DOHH2 (cell line): ENCODE data around the gene S100Z.

Source experiments
- H3F3A ChIP-seq: fragments of 200-600 bp; sonication (generic), shearing (Covaris generic); 2 replicates; pipeline ENCODE4 v1.6.0; 2016; ENCODE audit warnings: antibody characterized with exemption, mild to moderate bottlenecking; ENCODE audit not compliant: control insufficient read depth, insufficient read depth
- H3K27ac ChIP-seq: fragments of 200-600 bp; sonication (generic); 2 replicates; pipeline ENCODE4 v1.5.1; 2014; ENCODE audit warnings: low read depth, mild to moderate bottlenecking, low read length, moderate library complexity
- H3K27me3 ChIP-seq: fragments of 200-600 bp; sonication (generic); 2 replicates; pipeline ENCODE4 v1.6.1; 2014; ENCODE audit warnings: mild to moderate bottlenecking, low read length, mixed read lengths; ENCODE audit not compliant: control insufficient read depth
- H3K36me3 ChIP-seq: fragments of 200-600 bp; sonication (generic); 2 replicates; pipeline ENCODE4 v1.6.1; 2014; ENCODE audit warnings: mild to moderate bottlenecking, low read length, moderate library complexity, mixed read lengths; ENCODE audit not compliant: control insufficient read depth
- H3K4me1 ChIP-seq: fragments of 200-600 bp; sonication (generic); 2 replicates; pipeline ENCODE4 v1.6.1; 2014; ENCODE audit warnings: mild to moderate bottlenecking, low read length, mixed read lengths; ENCODE audit not compliant: control insufficient read depth
- H3K4me2 ChIP-seq: fragments of 200-600 bp; sonication (generic); 2 replicates; pipeline ENCODE4 v1.6.0; 2014; ENCODE audit warnings: mild to moderate bottlenecking, low read length, moderate library complexity
- H3K4me3 ChIP-seq: fragments of 200-600 bp; sonication (generic); 2 replicates; pipeline ENCODE4 v1.5.1; 2014; ENCODE audit warnings: mild to moderate bottlenecking, low read length, mixed read lengths
- H3K79me2 ChIP-seq: fragments of 200-600 bp; sonication (generic); 2 replicates; pipeline ENCODE4 v1.6.1; 2014; ENCODE audit warnings: mild to moderate bottlenecking, low read length, mixed read lengths; ENCODE audit not compliant: control insufficient read depth
- H3K9me2 ChIP-seq: fragments of 200-600 bp; sonication (generic); replicated peaks from 2 replicates; pipeline ENCODE4 v1.6.1; 2014; ENCODE audit warnings: mild to moderate bottlenecking, low read length, mixed read lengths; ENCODE audit not compliant: control insufficient read depth
- H3K9me3 ChIP-seq: fragments of 200-600 bp; sonication (generic); 2 replicates; pipeline ENCODE4 v1.6.1; 2014; ENCODE audit warnings: antibody characterized with exemption, low read length, mixed read lengths; ENCODE audit not compliant: control insufficient read depth, insufficient read depth
- H4K20me1 ChIP-seq: fragments of 200-600 bp; sonication (generic); 2 replicates; pipeline ENCODE4 v1.6.0; 2014; ENCODE audit warnings: low read depth, mild to moderate bottlenecking, antibody characterized with exemption, low read length, moderate library complexity; ENCODE audit not compliant: control insufficient read depth, insufficient read depth
- CTCF ChIP-seq: fragments of 200-600 bp; sonication (generic); IDR thresholded peaks from one replicate; pipeline ENCODE4 v1.5.1; 2014; ENCODE audit warnings: antibody characterized with exemption, mild to moderate bottlenecking, low read depth, low read length; ENCODE audit not compliant: poor library complexity, severe bottlenecking
- EZH2phosphoT487 ChIP-seq: fragments of 200-600 bp; sonication (generic); IDR thresholded peaks from 2 replicates; pipeline ENCODE4 v1.6.1; 2017; ENCODE audit warnings: borderline replicate concordance, mild to moderate bottlenecking, antibody characterized with exemption, low read length, moderate library complexity, mixed read lengths

The S100Z gene

DNA sequence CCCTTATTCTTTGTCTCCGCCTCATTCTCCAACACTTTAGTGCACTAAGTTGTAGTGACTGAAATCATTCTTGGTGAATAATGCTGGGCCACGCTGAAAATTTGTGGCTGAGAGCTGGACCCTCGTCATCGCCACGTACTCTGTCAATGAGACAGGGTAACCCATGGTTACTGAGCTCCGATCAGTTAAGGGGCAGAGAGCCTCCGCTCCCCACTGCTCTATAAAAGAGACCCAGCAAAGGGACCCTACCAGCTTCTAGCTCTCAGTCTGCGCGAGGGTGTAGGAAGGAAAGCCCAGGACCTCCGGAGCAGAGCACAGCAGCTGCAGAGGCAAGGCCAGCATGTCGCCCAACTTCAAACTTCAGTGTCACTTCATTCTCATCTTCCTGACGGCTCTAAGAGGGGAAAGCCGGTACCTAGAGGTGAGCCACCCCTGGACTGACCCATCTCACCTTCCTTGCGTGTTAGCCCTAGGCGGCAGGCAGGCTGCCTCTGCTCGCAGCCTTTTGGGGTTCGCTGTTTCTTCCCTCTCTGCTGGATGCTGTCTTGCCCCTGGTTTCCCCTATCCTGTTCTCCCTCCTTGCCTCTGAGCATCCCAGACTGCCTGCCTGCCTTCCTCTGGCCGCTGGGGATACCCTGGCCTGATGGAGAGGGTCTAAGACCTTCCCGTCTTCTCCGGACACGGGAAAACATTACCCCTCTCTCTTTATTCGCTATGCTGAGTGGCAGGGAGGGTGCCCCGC lies 103.2 kb downstream of the S100Z start, which contains the start of gene CRHBP:
CRHBP (plus strand) TSS at position 251 of the 742 bp plus-strand sequence; CDS start at position 341, 90 bp downstream.
- Histone ChIP-seq H3K4me3 (no peak within 1 kb of the TSS), H3K4me1 (no peaks in the 10 kb centered on the region), H3K9me2 (no peaks in the 10 kb centered on the region), H3K9me3 (no peaks in the 10 kb centered on the region), H3F3A (no peaks in the 10 kb centered on the region), H3K36me3 (peaks cover 47% of the 10 kb centered on the region), H3K4me2 (no peak within 1 kb of the TSS), H3K27ac (no peak within 1 kb of the TSS), H3K27me3 (no peaks in the 10 kb centered on the region), H3K79me2 (peaks cover 4% of the 10 kb centered on the region; the same call in 1 of the 2 replicates), H4K20me1 (no peaks in the 10 kb centered on the region)
- TF ChIP-seq EZH2phosphoT487, result no peak
- no peak for TF ChIP-seq CTCF

- no peak overlapping the region for H3K27ac ChIP-seq
- peaks cover 4% of the 10 kb centered on the region; the same call in 1 of the 2 replicates for H3K79me2 ChIP-seq
- no peak overlapping the region for H3K4me2 ChIP-seq
- H3K9me2 ChIP-seq, result no peaks in the 10 kb centered on the region
- no peaks in the 10 kb centered on the region for H4K20me1 ChIP-seq
- H3K9me3 ChIP-seq, result no peaks in the 10 kb centered on the region
- H3K4me3 ChIP-seq, result no peak overlapping the region
- H3K4me1 ChIP-seq, result no peaks in the 10 kb centered on the region
- no peaks in the 10 kb centered on the region for H3F3A ChIP-seq
- no peaks in the 10 kb centered on the region for H3K27me3 ChIP-seq
- H3K36me3 ChIP-seq, result peaks cover 48% of the 10 kb centered on the region
- TF ChIP-seq EZH2phosphoT487 (no peak), CTCF (no peak)
Measured at GRCh38 chr5:76953551-76954382, 104.0 kb downstream of the S100Z start.

- no peak overlapping the region for H3K4me2 ChIP-seq
- no peaks in the 10 kb centered on the region for H3K27me3 ChIP-seq
- TF ChIP-seq EZH2phosphoT487 (no peak), CTCF (no peak)
- H3K9me2 ChIP-seq, result no peaks in the 10 kb centered on the region
- 0 out of 2 replicates have a peak, but pooled peaks cover 3% of the 10 kb centered on the region for H3F3A ChIP-seq
- H4K20me1 ChIP-seq, result no peaks in the 10 kb centered on the region
- H3K27ac ChIP-seq, result no peak overlapping the region
- H3K4me1 ChIP-seq, result no peaks in the 10 kb centered on the region
- no peak overlapping the region for H3K4me3 ChIP-seq
- H3K36me3 ChIP-seq, result peaks cover 54% of the 10 kb centered on the region
- no peaks in the 10 kb centered on the region for H3K9me3 ChIP-seq
- peaks cover 4% of the 10 kb centered on the region; the same call in 1 of the 2 replicates for H3K79me2 ChIP-seq
Measured at GRCh38 chr5:76954383-76954763, 104.6 kb downstream of the S100Z start.
